HCT116 (cell line): ENCODE results near the gene CREBZF. TPM values are rescaled to one million over a fixed set of nuclear protein-coding genes. Genes with fewer than 3 reads are reported as not detected.

Source experiments
- ATAC-seq: fragments of 200-7000 bp; cut with Tn5 transposase; 2 replicates; pipeline ENCODE4 v1.9.1; 2020; ENCODE audit warnings: mild to moderate bottlenecking, moderate library complexity
- BruUV-seq: library from RNA; stranded (reverse); fragments of 400-500 nt; replicated peaks from 2 replicates; lab custom pipeline; 2021; lab: Mats Ljungman, UMichigan
- CTCF ChIA-PET: fragments of 300-600 bp; sonication (Branson Sonifier 250); formaldehyde crosslinking; loops from one replicate; lab custom pipeline; 2021; ENCODE audit warnings: antibody characterized with exemption; lab: Charles Lee
- POLR2A ChIA-PET: fragments of 300-600, 350-600 bp; sonication (Branson Sonifier 250); formaldehyde crosslinking; loops from one replicate; lab custom pipeline; 2021; ENCODE audit warnings: antibody characterized with exemption; lab: Charles Lee
- RAD21 ChIA-PET, 2 experiments: fragments of 300-600 bp; sonication (Branson Sonifier 250); formaldehyde crosslinking; loops; one replicate each; lab custom pipeline; 2023; ENCODE audit warnings: low total read pairs in 2 of 2; ENCODE audit not compliant: uncharacterized antibody in 2 of 2, unreplicated experiment in 2 of 2, low non-redundant PET in 1 of 2; lab: Charles Lee
- DNase-seq: peaks from one replicate; pipeline ENCODE4 v3.0.0-alpha.2; 2010; ENCODE audit warnings: low read depth, low spot score
- H2AFZ ChIP-seq: fragments of 200-600 bp; shearing (Covaris generic), sonication (generic); 2 replicates; pipeline ENCODE4 v1.6.1; 2017; ENCODE audit warnings: low read depth, mixed run types, mixed read lengths, antibody characterized with exemption, low read length; ENCODE audit not compliant: poor library complexity, severe bottlenecking
- H3K27ac ChIP-seq: 2 replicates; pipeline ENCODE4 v1.5.1; 2012; ENCODE audit warnings: low read depth, low read length
- H3K27me3 ChIP-seq: fragments of 200-600 bp; sonication (generic); 2 replicates; pipeline ENCODE4 v1.6.1; 2016; ENCODE audit warnings: mixed run types, low read length, mixed read lengths; ENCODE audit not compliant: insufficient read depth
- H3K36me3 ChIP-seq, 2 experiments: fragments of 200-500 bp in 1 of 2; fragments of 200-600 bp in 1 of 2; sonication (Bioruptor generic) in 1 of 2; sonication (generic) in 1 of 2; 2 replicates each; pipeline versions ENCODE4 v1.5.1 to v1.6.1; 2014 to 2016; ENCODE audit warnings: low read length in 2 of 2, inconsistent platforms in 1 of 2, mixed read lengths in 1 of 2, mixed run types in 1 of 2; ENCODE audit not compliant: insufficient read depth in 2 of 2, control insufficient read depth in 1 of 2
- H3K4me1 ChIP-seq, 2 experiments: fragments of 200-600 bp in 1 of 2; sonication (generic) in 1 of 2; 2 replicates each; pipeline versions ENCODE4 v1.5.1 to v1.6.1; 2012 to 2017; ENCODE audit warnings: low read length in 2 of 2, inconsistent platforms in 1 of 2, mild to moderate bottlenecking in 1 of 2, mixed read lengths in 1 of 2, mixed run types in 1 of 2, moderate library complexity in 1 of 2; ENCODE audit not compliant: insufficient read depth in 2 of 2, control insufficient read depth in 1 of 2
- H3K4me2 ChIP-seq: fragments of 200-600 bp; sonication (generic); 2 replicates; pipeline ENCODE4 v1.6.1; 2017; ENCODE audit warnings: mixed run types, low read length, mixed read lengths
- H3K4me3 ChIP-seq, 2 experiments: fragments of 200-600 bp in 1 of 2; sonication (generic) in 1 of 2; replicated peaks in 1 of 2; 2 replicates each; pipeline ENCODE4 v1.5.1; 2011 to 2016; ENCODE audit warnings: low read length in 2 of 2, control low read depth in 1 of 2, low read depth in 1 of 2, mild to moderate bottlenecking in 1 of 2, mixed read lengths in 1 of 2, mixed run types in 1 of 2
- H3K79me2 ChIP-seq: fragments of 200-600 bp; sonication (generic); 2 replicates; pipeline ENCODE4 v1.6.1; 2017; ENCODE audit warnings: mild to moderate bottlenecking, mixed run types, low read length, moderate library complexity, mixed read lengths; ENCODE audit not compliant: insufficient read depth
- H3K9ac ChIP-seq: fragments of 200-600 bp; sonication (generic); 2 replicates; pipeline ENCODE4 v1.6.1; 2016; ENCODE audit warnings: low read length, mixed read lengths
- H3K9me2 ChIP-seq: fragments of 200-600 bp; sonication (generic), shearing (Covaris generic); 2 replicates; pipeline ENCODE4 v1.6.1; 2017; ENCODE audit warnings: mixed run types, mild to moderate bottlenecking, moderate library complexity; ENCODE audit not compliant: insufficient read depth
- H3K9me3 ChIP-seq, 2 experiments: fragments of 200-500 bp in 1 of 2; fragments of 200-600 bp in 1 of 2; sonication (Bioruptor generic) in 1 of 2; sonication (generic) in 1 of 2; 2 replicates each; pipeline ENCODE4 v1.6.1; 2014 to 2017; ENCODE audit warnings: low read length in 2 of 2, mixed read lengths in 2 of 2, inconsistent platforms in 1 of 2, low read depth in 1 of 2, mild to moderate bottlenecking in 1 of 2, mixed run types in 1 of 2, moderate library complexity in 1 of 2; ENCODE audit not compliant: control insufficient read depth in 1 of 2, insufficient read depth in 1 of 2
- H4K20me1 ChIP-seq: fragments of 200-600 bp; sonication (generic), shearing (Covaris generic); 2 replicates; pipeline ENCODE4 v1.6.1; 2017; ENCODE audit warnings: mixed run types, mild to moderate bottlenecking, moderate library complexity; ENCODE audit not compliant: insufficient read depth
- CEBPB ChIP-seq: IDR thresholded peaks from 2 replicates; pipeline ENCODE4 v1.6.1; 2012; ENCODE audit warnings: low read depth
- EGR1 ChIP-seq: IDR thresholded peaks from 2 replicates; pipeline ENCODE4 v1.6.1; 2012; ENCODE audit warnings: low read depth
- POLR2A ChIP-seq: IDR thresholded peaks from 2 replicates; pipeline ENCODE4 v1.7.0; 2011; ENCODE audit warnings: borderline replicate concordance; ENCODE audit not compliant: insufficient read depth, insufficient read length; ENCODE audit errors: extremely low read depth
- POLR2AphosphoS5 ChIP-seq: IDR thresholded peaks from 2 replicates; pipeline ENCODE4 v1.6.1; 2011; ENCODE audit warnings: mild to moderate bottlenecking, low read depth, low read length, moderate library complexity
- SP1 ChIP-seq: IDR thresholded peaks from 2 replicates; pipeline ENCODE4 v1.6.1; 2012; ENCODE audit warnings: low read depth
- SRF ChIP-seq: IDR thresholded peaks from 2 replicates; pipeline ENCODE4 v1.6.1; 2012; ENCODE audit warnings: low read depth
- YY1 ChIP-seq: IDR thresholded peaks from 2 replicates; pipeline ENCODE4 v1.6.1; 2011; ENCODE audit warnings: low read length, low read depth, moderate library complexity, mild to moderate bottlenecking; ENCODE audit not compliant: insufficient replicate concordance; ENCODE audit errors: extremely low read depth
- ZFX ChIP-seq: fragments of 450-650 bp; IDR thresholded peaks from 2 replicates; pipeline ENCODE4 v1.6.1; 2017
- intact Hi-C: fragments of 100-400 bp; cut with micrococcal nuclease; formaldehyde crosslinking; loops from 2 replicates; pipeline ENCODE4 v1.10.0; 2022
- total RNA-seq: library from RNA; stranded (reverse); gene quantifications from one replicate; pipeline ENCODE4 v1.2.1, GENCODE V29; 2021; ENCODE audit not compliant: unreplicated experiment
- TF ChIP-seq, protein P1 (sequence below), 3 experiments: fragments of 200-600 bp in 1 of 3; sonication (generic) in 1 of 3; IDR thresholded peaks in 2 of 3; conservative IDR thresholded peaks in 1 of 3; 2 replicates each; pipeline ENCODE4 v1.5.1; 2012 to 2017; ENCODE audit warnings: low read depth in 2 of 3, low read length in 2 of 3, antibody characterized with exemption in 1 of 3, borderline replicate concordance in 1 of 3, control low read depth in 1 of 3, mild to moderate bottlenecking in 1 of 3, mixed read lengths in 1 of 3, mixed run types in 1 of 3, moderate library complexity in 1 of 3; ENCODE audit not compliant: insufficient read depth in 1 of 3
- TF ChIP-seq, protein P2 (sequence below): IDR thresholded peaks from 2 replicates; pipeline ENCODE4 v1.6.1; 2012; ENCODE audit warnings: low read depth
- TF ChIP-seq, protein P3 (sequence below): IDR thresholded peaks from 2 replicates; pipeline ENCODE4 v1.6.1; 2012

Gene CREBZF
- total RNA-seq, 1 experiment from 2014 or later = 40.2 TPM

DNA sequence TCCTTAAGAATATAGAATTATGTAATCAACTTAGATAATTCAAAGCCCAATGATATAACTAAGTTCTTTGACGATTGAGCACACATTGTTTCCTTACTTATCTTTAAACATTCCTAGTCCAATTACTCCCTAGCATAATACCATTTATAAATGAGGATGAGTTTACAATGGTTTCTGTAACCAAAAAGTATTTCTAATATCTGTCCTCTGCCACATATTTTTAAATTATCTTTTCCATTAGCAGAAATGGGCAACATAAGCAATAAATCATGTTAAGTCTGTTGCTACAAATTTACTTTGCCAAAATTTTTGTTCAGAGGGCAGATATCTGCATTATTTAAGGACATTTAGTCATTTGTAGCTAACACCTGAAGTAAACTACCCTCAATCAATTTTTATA lies 6.7 kb downstream of the CREBZF start:
- H3K4me1 ChIP-seq = peaks cover 6 to 10% of the 10 kb centered on the region in 2 experiments; a peak in 3 of 4 replicates
- no peak overlapping the region for H3K27ac ChIP-seq
- ChIA-PET CTCF (no interaction called here), POLR2A (interaction anchor here (2.1 kb wide), 1 partner anchor 11 kb away, joined by 9 read pairs; the partner anchor contains the start of gene TMEM126A), RAD21 (no interaction called here)
- no peaks in the 10 kb centered on the region for H3K9me3 ChIP-seq
- peaks cover 56% of the 10 kb centered on the region for H4K20me1 ChIP-seq
- no TSS peak for BruUV-seq
- TF ChIP-seq POLR2A = no peak
- TF ChIP-seq EGR1 = no peak
- no peak for TF ChIP-seq YY1
- no peak for TF ChIP-seq ZFX
- TF ChIP-seq, protein P1, sequence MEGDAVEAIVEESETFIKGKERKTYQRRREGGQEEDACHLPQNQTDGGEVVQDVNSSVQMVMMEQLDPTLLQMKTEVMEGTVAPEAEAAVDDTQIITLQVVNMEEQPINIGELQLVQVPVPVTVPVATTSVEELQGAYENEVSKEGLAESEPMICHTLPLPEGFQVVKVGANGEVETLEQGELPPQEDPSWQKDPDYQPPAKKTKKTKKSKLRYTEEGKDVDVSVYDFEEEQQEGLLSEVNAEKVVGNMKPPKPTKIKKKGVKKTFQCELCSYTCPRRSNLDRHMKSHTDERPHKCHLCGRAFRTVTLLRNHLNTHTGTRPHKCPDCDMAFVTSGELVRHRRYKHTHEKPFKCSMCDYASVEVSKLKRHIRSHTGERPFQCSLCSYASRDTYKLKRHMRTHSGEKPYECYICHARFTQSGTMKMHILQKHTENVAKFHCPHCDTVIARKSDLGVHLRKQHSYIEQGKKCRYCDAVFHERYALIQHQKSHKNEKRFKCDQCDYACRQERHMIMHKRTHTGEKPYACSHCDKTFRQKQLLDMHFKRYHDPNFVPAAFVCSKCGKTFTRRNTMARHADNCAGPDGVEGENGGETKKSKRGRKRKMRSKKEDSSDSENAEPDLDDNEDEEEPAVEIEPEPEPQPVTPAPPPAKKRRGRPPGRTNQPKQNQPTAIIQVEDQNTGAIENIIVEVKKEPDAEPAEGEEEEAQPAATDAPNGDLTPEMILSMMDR (IDR thresholded peaks at IDR 0.05 in 2 of 3, conservative IDR thresholded peaks at IDR 0.05 in 1 of 3; ENCODE audit: borderline replicate concordance in 1 of 3, insufficient read depth in 1 of 3, low read depth in 2 of 3, low read length in 2 of 3) = no peak
- TF ChIP-seq, protein P2, sequence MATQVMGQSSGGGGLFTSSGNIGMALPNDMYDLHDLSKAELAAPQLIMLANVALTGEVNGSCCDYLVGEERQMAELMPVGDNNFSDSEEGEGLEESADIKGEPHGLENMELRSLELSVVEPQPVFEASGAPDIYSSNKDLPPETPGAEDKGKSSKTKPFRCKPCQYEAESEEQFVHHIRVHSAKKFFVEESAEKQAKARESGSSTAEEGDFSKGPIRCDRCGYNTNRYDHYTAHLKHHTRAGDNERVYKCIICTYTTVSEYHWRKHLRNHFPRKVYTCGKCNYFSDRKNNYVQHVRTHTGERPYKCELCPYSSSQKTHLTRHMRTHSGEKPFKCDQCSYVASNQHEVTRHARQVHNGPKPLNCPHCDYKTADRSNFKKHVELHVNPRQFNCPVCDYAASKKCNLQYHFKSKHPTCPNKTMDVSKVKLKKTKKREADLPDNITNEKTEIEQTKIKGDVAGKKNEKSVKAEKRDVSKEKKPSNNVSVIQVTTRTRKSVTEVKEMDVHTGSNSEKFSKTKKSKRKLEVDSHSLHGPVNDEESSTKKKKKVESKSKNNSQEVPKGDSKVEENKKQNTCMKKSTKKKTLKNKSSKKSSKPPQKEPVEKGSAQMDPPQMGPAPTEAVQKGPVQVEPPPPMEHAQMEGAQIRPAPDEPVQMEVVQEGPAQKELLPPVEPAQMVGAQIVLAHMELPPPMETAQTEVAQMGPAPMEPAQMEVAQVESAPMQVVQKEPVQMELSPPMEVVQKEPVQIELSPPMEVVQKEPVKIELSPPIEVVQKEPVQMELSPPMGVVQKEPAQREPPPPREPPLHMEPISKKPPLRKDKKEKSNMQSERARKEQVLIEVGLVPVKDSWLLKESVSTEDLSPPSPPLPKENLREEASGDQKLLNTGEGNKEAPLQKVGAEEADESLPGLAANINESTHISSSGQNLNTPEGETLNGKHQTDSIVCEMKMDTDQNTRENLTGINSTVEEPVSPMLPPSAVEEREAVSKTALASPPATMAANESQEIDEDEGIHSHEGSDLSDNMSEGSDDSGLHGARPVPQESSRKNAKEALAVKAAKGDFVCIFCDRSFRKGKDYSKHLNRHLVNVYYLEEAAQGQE = no peak
- no peak for TF ChIP-seq POLR2AphosphoS5
- no peak for TF ChIP-seq CEBPB
- TF ChIP-seq SRF = no peak
- no peak for TF ChIP-seq SP1
- TF ChIP-seq, protein P3, sequence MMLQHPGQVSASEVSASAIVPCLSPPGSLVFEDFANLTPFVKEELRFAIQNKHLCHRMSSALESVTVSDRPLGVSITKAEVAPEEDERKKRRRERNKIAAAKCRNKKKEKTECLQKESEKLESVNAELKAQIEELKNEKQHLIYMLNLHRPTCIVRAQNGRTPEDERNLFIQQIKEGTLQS = no peak
- H3K36me3 ChIP-seq = peaks cover 45 to 54% of the 10 kb centered on the region in 2 experiments
- no peak overlapping the region for H3K9ac ChIP-seq
- peaks cover 92% of the 10 kb centered on the region for H3K79me2 ChIP-seq
- no peak overlapping the region for H3K4me2 ChIP-seq
- intact Hi-C loops = no loop called here
- no peak overlapping the region for H2AFZ ChIP-seq
- DNase-seq = no peak
- ATAC-seq = no peak
- no peak overlapping the region for H3K4me3 ChIP-seq
- no peaks in the 10 kb centered on the region for H3K9me2 ChIP-seq
- no peaks in the 10 kb centered on the region for H3K27me3 ChIP-seq
